ENCODE data around the gene LRFN4. TPM values are rescaled to one million over a fixed set of nuclear protein-coding genes. Genes with fewer than 3 reads are reported as not detected.

Gene LRFN4
- total and polyA plus RNA-seq, 2 of the 13 experiments (the other 11 are each of a cell fraction or from before 2014, with no cell fraction given) = 1.3 to 6.8 TPM

DNA sequence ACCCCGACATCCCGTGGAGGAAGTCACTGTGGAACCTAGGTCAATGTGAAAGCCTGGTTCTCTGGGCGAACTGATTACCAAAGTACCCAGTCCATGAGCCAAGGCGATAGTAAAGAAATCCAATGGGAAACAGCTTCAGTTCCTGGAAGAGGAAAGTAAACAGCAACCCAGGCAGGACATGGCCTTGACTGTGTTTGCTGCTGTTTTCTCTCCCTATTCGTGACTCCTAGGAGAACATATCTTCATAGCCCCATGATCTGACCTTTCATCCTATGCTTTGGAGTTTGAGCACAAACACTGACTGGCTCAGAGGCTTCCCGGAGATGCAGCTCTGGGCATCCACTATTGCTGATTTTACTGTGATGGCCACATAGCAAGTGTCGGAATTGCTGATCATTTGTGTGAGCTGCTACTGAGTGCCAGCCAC, 45.1 kb downstream of the LRFN4 start (continued):
- TF ChIP-seq, protein P1, sequence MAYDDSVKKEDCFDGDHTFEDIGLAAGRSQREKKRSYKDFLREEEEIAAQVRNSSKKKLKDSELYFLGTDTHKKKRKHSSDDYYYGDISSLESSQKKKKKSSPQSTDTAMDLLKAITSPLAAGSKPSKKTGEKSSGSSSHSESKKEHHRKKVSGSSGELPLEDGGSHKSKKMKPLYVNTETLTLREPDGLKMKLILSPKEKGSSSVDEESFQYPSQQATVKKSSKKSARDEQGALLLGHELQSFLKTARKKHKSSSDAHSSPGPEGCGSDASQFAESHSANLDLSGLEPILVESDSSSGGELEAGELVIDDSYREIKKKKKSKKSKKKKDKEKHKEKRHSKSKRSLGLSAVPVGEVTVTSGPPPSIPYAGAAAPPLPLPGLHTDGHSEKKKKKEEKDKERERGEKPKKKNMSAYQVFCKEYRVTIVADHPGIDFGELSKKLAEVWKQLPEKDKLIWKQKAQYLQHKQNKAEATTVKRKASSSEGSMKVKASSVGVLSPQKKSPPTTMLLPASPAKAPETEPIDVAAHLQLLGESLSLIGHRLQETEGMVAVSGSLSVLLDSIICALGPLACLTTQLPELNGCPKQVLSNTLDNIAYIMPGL (CRISPR knock-in tag; IDR thresholded peaks at IDR 0.05; ENCODE audit: borderline replicate concordance in 1 of 2, low read depth in 1 of 2) = peak in 1 of 2 experiments; percentile 68; a peak in 1 of 4 replicates
- TF ChIP-seq ZNF558 (CRISPR knock-in tag; IDR thresholded peaks at IDR 0.05; ENCODE audit: borderline replicate concordance) (no peak), CHD4 (IDR thresholded peaks at IDR 0.05; ENCODE audit: borderline replicate concordance, low read length) (no peak; the same call in 1 of the 2 replicates), STAG1 (CRISPR knock-in tag; IDR thresholded peaks at IDR 0.05) (peak; percentile 33; the same call in 1 of the 2 replicates), ZNF572 (CRISPR knock-in tag; IDR thresholded peaks at IDR 0.05) (no peak), NR2F2 (IDR thresholded peaks at IDR 0.05; ENCODE audit: borderline replicate concordance, low read depth) (peak; percentile 72; the same call in 1 of the 2 replicates), ATF7-NPFF (CRISPR knock-in tag; IDR thresholded peaks at IDR 0.05; ENCODE audit: low read depth) (no peak), EEA1 (CRISPR knock-in tag; IDR thresholded peaks at IDR 0.05; ENCODE audit: borderline replicate concordance) (no peak), RARG (CRISPR knock-in tag; IDR thresholded peaks at IDR 0.05; ENCODE audit: low read depth) (no peak), ZNF180 (CRISPR knock-in tag; IDR thresholded peaks at IDR 0.05; ENCODE audit: borderline replicate concordance, low read depth) (no peak), TP53 (CRISPR knock-in tag; conservative IDR thresholded peaks at IDR 0.05) (peak; percentile 77; the same call in 1 of the 2 replicates), ZNF143 (CRISPR knock-in tag; IDR thresholded peaks at IDR 0.05) (no peak), PCBP1 (IDR thresholded peaks at IDR 0.05; ENCODE audit: borderline replicate concordance, low read depth, low read length) (no peak), MYPOP (CRISPR knock-in tag; IDR thresholded peaks at IDR 0.05) (peak; percentile 50; the same call in 1 of the 2 replicates), NPAS2 (CRISPR knock-in tag; IDR thresholded peaks at IDR 0.05; ENCODE audit: borderline replicate concordance) (no peak)
- TF ChIP-seq, protein P2, sequence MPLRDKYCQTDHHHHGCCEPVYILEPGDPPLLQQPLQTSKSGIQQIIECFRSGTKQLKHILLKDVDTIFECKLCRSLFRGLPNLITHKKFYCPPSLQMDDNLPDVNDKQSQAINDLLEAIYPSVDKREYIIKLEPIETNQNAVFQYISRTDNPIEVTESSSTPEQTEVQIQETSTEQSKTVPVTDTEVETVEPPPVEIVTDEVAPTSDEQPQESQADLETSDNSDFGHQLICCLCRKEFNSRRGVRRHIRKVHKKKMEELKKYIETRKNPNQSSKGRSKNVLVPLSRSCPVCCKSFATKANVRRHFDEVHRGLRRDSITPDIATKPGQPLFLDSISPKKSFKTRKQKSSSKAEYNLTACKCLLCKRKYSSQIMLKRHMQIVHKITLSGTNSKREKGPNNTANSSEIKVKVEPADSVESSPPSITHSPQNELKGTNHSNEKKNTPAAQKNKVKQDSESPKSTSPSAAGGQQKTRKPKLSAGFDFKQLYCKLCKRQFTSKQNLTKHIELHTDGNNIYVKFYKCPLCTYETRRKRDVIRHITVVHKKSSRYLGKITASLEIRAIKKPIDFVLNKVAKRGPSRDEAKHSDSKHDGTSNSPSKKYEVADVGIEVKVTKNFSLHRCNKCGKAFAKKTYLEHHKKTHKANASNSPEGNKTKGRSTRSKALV (CRISPR knock-in tag; IDR thresholded peaks at IDR 0.05) = no peak
- TF ChIP-seq, protein P3, sequence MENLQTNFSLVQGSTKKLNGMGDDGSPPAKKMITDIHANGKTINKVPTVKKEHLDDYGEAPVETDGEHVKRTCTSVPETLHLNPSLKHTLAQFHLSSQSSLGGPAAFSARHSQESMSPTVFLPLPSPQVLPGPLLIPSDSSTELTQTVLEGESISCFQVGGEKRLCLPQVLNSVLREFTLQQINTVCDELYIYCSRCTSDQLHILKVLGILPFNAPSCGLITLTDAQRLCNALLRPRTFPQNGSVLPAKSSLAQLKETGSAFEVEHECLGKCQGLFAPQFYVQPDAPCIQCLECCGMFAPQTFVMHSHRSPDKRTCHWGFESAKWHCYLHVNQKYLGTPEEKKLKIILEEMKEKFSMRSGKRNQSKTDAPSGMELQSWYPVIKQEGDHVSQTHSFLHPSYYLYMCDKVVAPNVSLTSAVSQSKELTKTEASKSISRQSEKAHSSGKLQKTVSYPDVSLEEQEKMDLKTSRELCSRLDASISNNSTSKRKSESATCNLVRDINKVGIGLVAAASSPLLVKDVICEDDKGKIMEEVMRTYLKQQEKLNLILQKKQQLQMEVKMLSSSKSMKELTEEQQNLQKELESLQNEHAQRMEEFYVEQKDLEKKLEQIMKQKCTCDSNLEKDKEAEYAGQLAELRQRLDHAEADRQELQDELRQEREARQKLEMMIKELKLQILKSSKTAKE (CRISPR knock-in tag; IDR thresholded peaks at IDR 0.05; ENCODE audit: borderline replicate concordance) = peak; percentile 97
- TF ChIP-seq, protein P4, sequence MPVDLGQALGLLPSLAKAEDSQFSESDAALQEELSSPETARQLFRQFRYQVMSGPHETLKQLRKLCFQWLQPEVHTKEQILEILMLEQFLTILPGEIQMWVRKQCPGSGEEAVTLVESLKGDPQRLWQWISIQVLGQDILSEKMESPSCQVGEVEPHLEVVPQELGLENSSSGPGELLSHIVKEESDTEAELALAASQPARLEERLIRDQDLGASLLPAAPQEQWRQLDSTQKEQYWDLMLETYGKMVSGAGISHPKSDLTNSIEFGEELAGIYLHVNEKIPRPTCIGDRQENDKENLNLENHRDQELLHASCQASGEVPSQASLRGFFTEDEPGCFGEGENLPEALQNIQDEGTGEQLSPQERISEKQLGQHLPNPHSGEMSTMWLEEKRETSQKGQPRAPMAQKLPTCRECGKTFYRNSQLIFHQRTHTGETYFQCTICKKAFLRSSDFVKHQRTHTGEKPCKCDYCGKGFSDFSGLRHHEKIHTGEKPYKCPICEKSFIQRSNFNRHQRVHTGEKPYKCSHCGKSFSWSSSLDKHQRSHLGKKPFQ (CRISPR knock-in tag; IDR thresholded peaks at IDR 0.05; ENCODE audit: insufficient replicate concordance) = no peak
- TF ChIP-seq, protein P5, sequence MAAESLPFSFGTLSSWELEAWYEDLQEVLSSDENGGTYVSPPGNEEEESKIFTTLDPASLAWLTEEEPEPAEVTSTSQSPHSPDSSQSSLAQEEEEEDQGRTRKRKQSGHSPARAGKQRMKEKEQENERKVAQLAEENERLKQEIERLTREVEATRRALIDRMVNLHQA (CRISPR knock-in tag; IDR thresholded peaks at IDR 0.05) = no peak
